Measurements from ENCODE around the gene TBC1D1.

DNA sequence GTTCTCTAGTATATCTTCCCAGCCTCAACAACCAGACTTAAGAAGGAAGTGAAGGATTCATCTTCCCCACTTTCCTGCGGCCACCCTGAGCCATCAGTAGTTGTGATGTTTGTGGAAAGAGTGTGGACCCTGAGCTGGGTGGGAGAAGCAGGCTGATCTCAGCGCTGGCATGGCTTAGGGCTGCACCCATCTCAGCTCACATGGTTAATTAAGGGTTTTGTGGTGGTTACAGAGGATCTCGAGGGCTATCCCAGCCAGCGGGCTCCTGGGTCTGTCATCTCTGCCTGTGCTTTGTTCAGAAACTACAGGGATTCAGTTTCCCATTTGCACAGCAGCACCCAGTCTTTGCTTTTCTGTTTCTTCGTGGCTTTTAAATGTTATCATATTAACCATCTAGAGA, 232.7 kb downstream of the TBC1D1 start:
- TF ChIP-seq POLR2A (IDR thresholded peaks at IDR 0.05), result no peak
- no peak for TF ChIP-seq EP300 (IDR thresholded peaks at IDR 0.05; ENCODE audit: low read depth)

Data from transverse colon (tissue), 1 donor.